ENCODE measurements around the gene TMEFF2.
A peak's percentile ranks its signal among the peaks of the same experiment; 100 is the strongest.
"Not testable (repeated sequence)": the region's sequence is repeated elsewhere in the genome, so short reads cannot be mapped to it uniquely, and the experiment has no call there.

The TMEFF2 gene

GRCh38 chr2:191933307-191934105 lies 261.2 kb downstream of the TMEFF2 start:
- DNase-seq (ENCODE audit: low spot score): no peak

- no peak for DNase-seq (ENCODE audit: low spot score)
Measured at GRCh38 chr2:191932286-191932685, 262.4 kb downstream of the TMEFF2 start.

- DNase-seq (ENCODE audit: low spot score): no peak
Measured at GRCh38 chr2:191931329-191931728, 263.4 kb downstream of the TMEFF2 start.

- DNase-seq (ENCODE audit: low spot score): no peak
Measured at GRCh38 chr2:191930205-191930604, 264.5 kb downstream of the TMEFF2 start.

GRCh38 chr2:191929288-191929687 lies 265.4 kb downstream of the TMEFF2 start:
- no peak for DNase-seq (ENCODE audit: low spot score)

GRCh38 chr2:191927991-191928390 lies 266.7 kb downstream of the TMEFF2 start:
- peak; percentile 42 for DNase-seq (ENCODE audit: low spot score)

- DNase-seq (ENCODE audit: low spot score): peak; percentile 49
Measured at GRCh38 chr2:191927319-191927867, 267.3 kb downstream of the TMEFF2 start.

- no peak for DNase-seq (ENCODE audit: low spot score)
Measured at GRCh38 chr2:191926671-191927070, 268.1 kb downstream of the TMEFF2 start.

GRCh38 chr2:191923652-191923997 lies 271.1 kb downstream of the TMEFF2 start:
- DNase-seq (ENCODE audit: low spot score): no peak

GRCh38 chr2:191922736-191923651 lies 271.7 kb downstream of the TMEFF2 start:
- DNase-seq (ENCODE audit: low spot score): no peak

GRCh38 chr2:191921650-191922049 lies 273.1 kb downstream of the TMEFF2 start:
- DNase-seq (ENCODE audit: low spot score): not testable (repeated sequence)

- DNase-seq (ENCODE audit: low spot score): no peak
Measured at GRCh38 chr2:191920502-191920901, 274.2 kb downstream of the TMEFF2 start.

GRCh38 chr2:191917967-191918651 lies 276.6 kb downstream of the TMEFF2 start:
- no peak for DNase-seq (ENCODE audit: low spot score)

- DNase-seq (ENCODE audit: low spot score): no peak
Measured at GRCh38 chr2:191917430-191917881, 277.3 kb downstream of the TMEFF2 start.

- peak; percentile 17 for DNase-seq (ENCODE audit: low spot score)
Measured at GRCh38 chr2:191916826-191917225, 277.9 kb downstream of the TMEFF2 start.

- DNase-seq (ENCODE audit: low spot score): no peak
Measured at GRCh38 chr2:191915750-191916149, 279.0 kb downstream of the TMEFF2 start.

- no peak for DNase-seq (ENCODE audit: low spot score)
Measured at GRCh38 chr2:191913796-191914195, 280.9 kb downstream of the TMEFF2 start.

GRCh38 chr2:191912764-191913163 lies 282.0 kb downstream of the TMEFF2 start:
- DNase-seq (ENCODE audit: low spot score): no peak

- DNase-seq (ENCODE audit: low spot score): peak; percentile 25
Measured at GRCh38 chr2:191910518-191910917, 284.2 kb downstream of the TMEFF2 start.

- DNase-seq (ENCODE audit: low spot score): no peak
Measured at GRCh38 chr2:191908874-191909273, 285.9 kb downstream of the TMEFF2 start.

GRCh38 chr2:191907545-191907944 lies 287.2 kb downstream of the TMEFF2 start:
- no peak for DNase-seq (ENCODE audit: low spot score)

- no peak for DNase-seq (ENCODE audit: low spot score)
Measured at GRCh38 chr2:191907091-191907490, 287.6 kb downstream of the TMEFF2 start.
